OCI-LY1 (cell line): ENCODE data around the gene ANKRA2.

ENCODE experiments used
- EZH2 ChIP-seq: fragments of 200-600 bp; sonication (generic), shearing (Covaris generic); IDR thresholded peaks from 2 replicates; pipeline ENCODE4 v1.8.0; 2017; ENCODE audit warnings: borderline replicate concordance, mixed run types, mild to moderate bottlenecking, antibody characterized with exemption, low read length, moderate library complexity, mixed read lengths
- TF ChIP-seq, protein P1 (sequence below): fragments of 200-600 bp; sonication (generic), shearing (Covaris generic); IDR thresholded peaks from 2 replicates; pipeline ENCODE4 v1.5.1; 2017; ENCODE audit warnings: mild to moderate bottlenecking, antibody characterized with exemption, low read length, moderate library complexity, mixed read lengths

DNA sequence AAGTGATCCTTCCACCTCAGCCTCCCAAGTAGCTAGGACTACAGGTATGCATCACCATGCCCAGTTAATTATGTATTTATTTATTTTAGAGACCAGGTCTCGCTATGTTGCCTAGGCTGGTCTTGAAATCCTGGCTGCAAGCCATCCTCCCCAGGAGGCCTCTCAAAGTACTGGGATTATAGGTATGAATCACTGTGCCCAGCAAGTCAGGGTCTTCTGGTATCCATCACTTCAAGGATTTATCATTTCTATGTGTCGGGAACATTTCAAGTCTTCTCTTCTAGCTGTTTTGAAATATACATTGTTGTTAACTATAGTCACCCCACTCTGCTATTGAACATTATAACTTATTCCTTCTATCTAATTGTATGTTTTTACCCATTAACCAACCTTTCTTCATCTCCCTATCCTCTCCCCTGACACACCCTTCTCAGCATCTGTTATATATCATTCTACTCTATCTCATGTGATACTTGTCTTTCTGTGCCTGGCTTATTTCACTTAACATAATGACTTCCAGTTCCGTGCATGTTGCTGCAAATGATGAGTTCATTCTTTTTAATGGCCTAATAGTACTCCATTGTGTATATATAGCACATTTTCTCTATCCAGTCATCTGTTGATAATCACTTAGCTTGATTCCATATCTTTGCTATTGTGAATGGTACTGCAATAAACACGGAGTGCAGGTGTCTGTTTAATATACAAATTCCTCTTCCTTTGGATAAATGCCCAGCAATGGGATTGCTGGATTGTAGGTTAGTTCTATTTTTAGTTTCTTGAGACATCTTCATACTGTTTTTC, 26.5 kb upstream of the ANKRA2 start:
- no peak for TF ChIP-seq EZH2
- TF ChIP-seq, protein P1, sequence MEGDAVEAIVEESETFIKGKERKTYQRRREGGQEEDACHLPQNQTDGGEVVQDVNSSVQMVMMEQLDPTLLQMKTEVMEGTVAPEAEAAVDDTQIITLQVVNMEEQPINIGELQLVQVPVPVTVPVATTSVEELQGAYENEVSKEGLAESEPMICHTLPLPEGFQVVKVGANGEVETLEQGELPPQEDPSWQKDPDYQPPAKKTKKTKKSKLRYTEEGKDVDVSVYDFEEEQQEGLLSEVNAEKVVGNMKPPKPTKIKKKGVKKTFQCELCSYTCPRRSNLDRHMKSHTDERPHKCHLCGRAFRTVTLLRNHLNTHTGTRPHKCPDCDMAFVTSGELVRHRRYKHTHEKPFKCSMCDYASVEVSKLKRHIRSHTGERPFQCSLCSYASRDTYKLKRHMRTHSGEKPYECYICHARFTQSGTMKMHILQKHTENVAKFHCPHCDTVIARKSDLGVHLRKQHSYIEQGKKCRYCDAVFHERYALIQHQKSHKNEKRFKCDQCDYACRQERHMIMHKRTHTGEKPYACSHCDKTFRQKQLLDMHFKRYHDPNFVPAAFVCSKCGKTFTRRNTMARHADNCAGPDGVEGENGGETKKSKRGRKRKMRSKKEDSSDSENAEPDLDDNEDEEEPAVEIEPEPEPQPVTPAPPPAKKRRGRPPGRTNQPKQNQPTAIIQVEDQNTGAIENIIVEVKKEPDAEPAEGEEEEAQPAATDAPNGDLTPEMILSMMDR: no peak
